Neuronal stem cell (in vitro differentiated cells): Measurements from ENCODE around the gene CFAP52.
"Not testable (repeated sequence)": the region's sequence is repeated elsewhere in the genome, so short reads cannot be mapped to it uniquely, and the experiment has no call there.

Experiments used
- DNase-seq: peaks from one replicate; pipeline ENCODE4 v3.0.0-alpha.2; 2013; ENCODE audit warnings: low spot score
- H2AFZ ChIP-seq: one replicate; pipeline ENCODE4 v1.6.1; 2013; ENCODE audit warnings: mild to moderate bottlenecking, low read length, inconsistent platforms
- H2AK5ac ChIP-seq: 2 replicates; pipeline ENCODE4 v1.6.1; 2013; ENCODE audit warnings: low read depth, mild to moderate bottlenecking, inconsistent platforms, low read length, moderate library complexity, mixed read lengths
- H2BK120ac ChIP-seq: 2 replicates; pipeline ENCODE4 v1.6.1; 2013; ENCODE audit warnings: low read depth, mild to moderate bottlenecking, inconsistent platforms, low read length, moderate library complexity, mixed read lengths
- H2BK12ac ChIP-seq: one replicate; pipeline ENCODE4 v1.6.1; 2013; ENCODE audit warnings: low read length, inconsistent platforms
- H2BK15ac ChIP-seq: 2 replicates; pipeline ENCODE4 v1.6.1; 2013; ENCODE audit warnings: mild to moderate bottlenecking, low read length, inconsistent platforms, mixed read lengths
- H2BK5ac ChIP-seq: one replicate; pipeline ENCODE4 v1.6.1; 2013; ENCODE audit warnings: inconsistent platforms, mild to moderate bottlenecking, low read length, moderate library complexity
- H3K14ac ChIP-seq: one replicate; pipeline ENCODE4 v1.6.1; 2013; ENCODE audit warnings: low read length, inconsistent platforms
- H3K18ac ChIP-seq: 2 replicates; pipeline ENCODE4 v1.6.1; 2013; ENCODE audit warnings: low read length, inconsistent platforms
- H3K23ac ChIP-seq: 2 replicates; pipeline ENCODE4 v1.6.1; 2013; ENCODE audit warnings: low read depth, mild to moderate bottlenecking, mixed read lengths, low read length, inconsistent platforms; ENCODE audit not compliant: poor library complexity
- H3K27ac ChIP-seq: replicated peaks from 3 replicates; pipeline ENCODE4 v1.5.1; 2013; ENCODE audit warnings: low read length, inconsistent platforms
- H3K27me3 ChIP-seq, 3 experiments: 2 replicates each; pipeline ENCODE4 v1.6.1; 2013; ENCODE audit warnings: low read length in 3 of 3, mild to moderate bottlenecking in 2 of 3, inconsistent platforms in 1 of 3, low read depth in 1 of 3, mixed read lengths in 1 of 3, moderate library complexity in 1 of 3; ENCODE audit not compliant: control insufficient read depth in 3 of 3, insufficient read depth in 3 of 3
- H3K36me3 ChIP-seq, 2 donors: replicated peaks in 1 of 2; 2 replicates each; pipeline ENCODE4 v1.6.1; 2013; ENCODE audit warnings: low read length in 2 of 2; ENCODE audit not compliant: control insufficient read depth in 2 of 2, insufficient read depth in 2 of 2
- H3K4ac ChIP-seq: 2 replicates; pipeline ENCODE4 v1.6.1; 2013; ENCODE audit warnings: inconsistent platforms, mild to moderate bottlenecking, low read length, moderate library complexity
- H3K4me1 ChIP-seq, 2 donors: 1 replicate in 1 of 2; 2 replicates in 1 of 2; pipeline ENCODE4 v1.6.1; 2013; ENCODE audit warnings: low read length in 2 of 2, low read depth in 1 of 2; ENCODE audit not compliant: control insufficient read depth in 2 of 2, insufficient read depth in 1 of 2
- H3K4me2 ChIP-seq: one replicate; pipeline ENCODE4 v1.6.1; 2013; ENCODE audit warnings: mild to moderate bottlenecking, low read length, inconsistent platforms; ENCODE audit not compliant: insufficient read depth, poor library complexity, severe bottlenecking
- H3K4me3 ChIP-seq, 2 donors: 2 replicates each; pipeline ENCODE4 v1.5.1; 2013; ENCODE audit warnings: low read length in 2 of 2, mild to moderate bottlenecking in 2 of 2, inconsistent platforms in 1 of 2, moderate library complexity in 1 of 2
- H3K79me1 ChIP-seq: one replicate; pipeline ENCODE4 v1.6.1; 2013; ENCODE audit warnings: low read depth, mild to moderate bottlenecking, inconsistent platforms, low read length, moderate library complexity
- H3K9ac ChIP-seq: one replicate; pipeline ENCODE4 v1.6.1; 2013; ENCODE audit warnings: mild to moderate bottlenecking, low read depth, low read length, inconsistent platforms; ENCODE audit not compliant: poor library complexity
- H3K9me3 ChIP-seq, 2 donors: replicated peaks in 1 of 2; 2 replicates each; pipeline versions ENCODE3 to v1.6.1; 2013; ENCODE audit warnings: low read length in 2 of 2, mild to moderate bottlenecking in 2 of 2, inconsistent platforms in 1 of 2, low read depth in 1 of 2, mixed read lengths in 1 of 2, moderate library complexity in 1 of 2; ENCODE audit not compliant: control insufficient read depth in 2 of 2, insufficient read depth in 1 of 2
- H4K8ac ChIP-seq: one replicate; pipeline ENCODE4 v1.6.1; 2013; ENCODE audit warnings: low read depth, mild to moderate bottlenecking, inconsistent platforms, low read length, moderate library complexity
- H4K91ac ChIP-seq: one replicate; pipeline ENCODE4 v1.6.1; 2013; ENCODE audit warnings: low read length, low read depth, mild to moderate bottlenecking, inconsistent platforms; ENCODE audit not compliant: poor library complexity
- WGBS, 2 donors: extraction: QIAGEN DNeasy Blood & Tissue Kit; methylation state at CpG; one replicate each; pipeline ENCODE4 v1.1.7; 2013; ENCODE audit warnings: missing lambda C conversion rate in 2 of 2, mixed read lengths in 1 of 2; ENCODE audit not compliant: insufficient read length in 2 of 2, insufficient replicate concordance in 1 of 2; ENCODE audit errors: extremely low coverage in 2 of 2; 5-methylcytosine and 5-hydroxymethylcytosine counted together

CFAP52 gene

GRCh38 chr17:9577373-9577709 is 899 bp downstream of the CFAP52 start:
- no peak for DNase-seq
- Histone ChIP-seq H3K9me3 (no peaks in the 10 kb centered on the region), H3K4me1 (peaks cover 5% of the 10 kb centered on the region in 2 donors), H2BK120ac (no peak overlapping the region), H2BK15ac (no peak overlapping the region), H3K27ac (no peak overlapping the region), H2BK5ac (no peak overlapping the region), H2AK5ac (no peak overlapping the region), H3K23ac (no peak overlapping the region), H3K4me3 (no peak overlapping the region), H4K91ac (no peak overlapping the region), H2AFZ (peak overlapping the region; percentile 49), H4K8ac (no peak overlapping the region), H3K4ac (no peak overlapping the region), H3K27me3 (peaks cover 0 to 6% (median 0%) of the 10 kb centered on the region in 3 experiments), H3K4me2 (no peak overlapping the region), H3K9ac (no peak overlapping the region), H3K79me1 (no peaks in the 10 kb centered on the region), H3K18ac (no peak overlapping the region), H3K36me3 (no peaks in the 10 kb centered on the region), H3K14ac (no peak overlapping the region), H2BK12ac (no peak overlapping the region)
- WGBS, 2 donors = 100% methylated on average over 1 of the region's 4 CpGs; no CpG with 5 or more reads in 1 of the 2 donors

- H2BK5ac ChIP-seq = no peak overlapping the region
- H3K9me3 ChIP-seq = peaks cover 4 to 7% of the 10 kb centered on the region in 2 donors
- DNase-seq = no peak
- no peak overlapping the region for H3K14ac ChIP-seq
- H3K18ac ChIP-seq = no peak overlapping the region
- H2BK12ac ChIP-seq = no peak overlapping the region
- H3K23ac ChIP-seq = no peak overlapping the region
- no peak overlapping the region for H3K4ac ChIP-seq
- no peak overlapping the region for H3K4me2 ChIP-seq
- H3K27ac ChIP-seq = no peak overlapping the region
- no peaks in the 10 kb centered on the region for H3K36me3 ChIP-seq
- no peak overlapping the region for H3K4me3 ChIP-seq
- H2BK120ac ChIP-seq = no peak overlapping the region
- WGBS, 2 donors = no CpG with 5 or more reads among the region's 10 CpGs
- no peak overlapping the region for H2AK5ac ChIP-seq
- H2AFZ ChIP-seq = no peak overlapping the region
- H3K4me1 ChIP-seq = no peaks in the 10 kb centered on the region
- H2BK15ac ChIP-seq = no peak overlapping the region
- no peaks in the 10 kb centered on the region for H3K79me1 ChIP-seq
- H3K9ac ChIP-seq = no peak overlapping the region
- no peak overlapping the region for H4K91ac ChIP-seq
- H3K27me3 ChIP-seq = no peaks in the 10 kb centered on the region
- no peak overlapping the region for H4K8ac ChIP-seq
Observed at GRCh38 chr17:9587969-9588656, 11.7 kb downstream of the CFAP52 start.

DNA sequence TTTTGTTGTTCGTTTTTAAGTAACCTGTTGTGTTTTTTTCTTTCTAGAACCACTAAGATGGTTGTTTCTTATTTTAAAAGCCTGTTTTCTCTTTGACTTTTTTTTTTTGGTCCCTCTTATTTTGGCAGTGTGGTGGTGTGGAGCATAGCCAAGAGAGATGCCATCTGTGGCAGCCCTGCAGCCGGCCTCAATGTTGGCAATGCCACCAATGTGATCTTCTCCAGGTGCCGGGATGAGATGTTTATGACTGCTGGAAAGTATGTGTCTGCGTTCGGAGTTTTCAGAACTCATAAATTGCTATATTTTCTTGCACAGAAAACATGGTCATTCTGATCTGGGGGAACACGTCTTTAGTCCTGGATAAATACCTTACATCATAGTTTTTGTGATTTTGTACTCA is 17.6 kb downstream of the CFAP52 start:
- Histone ChIP-seq H3K36me3 (no peaks in the 10 kb centered on the region), H2AFZ (no peak overlapping the region), H4K91ac (no peak overlapping the region), H2BK5ac (no peak overlapping the region), H3K27ac (no peak overlapping the region), H3K27me3 (no peaks in the 10 kb centered on the region), H3K4me2 (no peak overlapping the region), H2BK120ac (no peak overlapping the region), H3K9me3 (no peaks in the 10 kb centered on the region), H4K8ac (no peak overlapping the region), H3K18ac (no peak overlapping the region), H2BK12ac (no peak overlapping the region), H3K23ac (no peak overlapping the region), H3K9ac (no peak overlapping the region), H3K4me3 (no peak overlapping the region), H2AK5ac (no peak overlapping the region), H3K4ac (no peak overlapping the region), H3K79me1 (no peaks in the 10 kb centered on the region), H2BK15ac (no peak overlapping the region), H3K14ac (no peak overlapping the region), H3K4me1 (no peaks in the 10 kb centered on the region)
- no peak for DNase-seq
- WGBS, 2 donors = no CpG with 5 or more reads among the region's 6 CpGs

- H3K14ac ChIP-seq, H3K9ac ChIP-seq, H3K9me3 ChIP-seq, H2BK12ac ChIP-seq, H2BK15ac ChIP-seq, H2AFZ ChIP-seq, H3K4me1 ChIP-seq, H4K91ac ChIP-seq, H2BK5ac ChIP-seq, H2BK120ac ChIP-seq, H3K23ac ChIP-seq, H3K4me2 ChIP-seq, H3K18ac ChIP-seq, H4K8ac ChIP-seq, H3K27me3 ChIP-seq, H3K79me1 ChIP-seq, H3K4me3 ChIP-seq, DNase-seq, H3K36me3 ChIP-seq, H2AK5ac ChIP-seq, H3K4ac ChIP-seq, H3K27ac ChIP-seq: not testable (repeated sequence)
- WGBS, 2 donors = no CpG with 5 or more reads among the region's 5 CpGs
Observed at GRCh38 chr17:9597638-9598037, 21.2 kb downstream of the CFAP52 start.
